SK-N-SH (cell line): Measurements from ENCODE around the gene ESPNL. TPM values are rescaled to one million over a fixed set of nuclear protein-coding genes. Genes with fewer than 3 reads are reported as not detected.

ENCODE experiments used
- CTCF ChIA-PET: fragments of 300-600, 350-600 bp; formaldehyde crosslinking; extraction: SDS; loops from one replicate; lab custom pipeline; 2021; lab: Yijun Ruan, JAX
- POLR2A ChIA-PET: fragments of 350-600 bp; sonication (Branson Sonifier 250); formaldehyde crosslinking; extraction: SDS; loops from one replicate; lab custom pipeline; 2020; ENCODE audit warnings: antibody characterized with exemption, inconsistent platforms; lab: Yijun Ruan, JAX
- DNase-seq: peaks from one replicate; pipeline ENCODE4 v3.0.0; 2012
- H2AFZ ChIP-seq: fragments of 200-600 bp; sonication (generic); 2 replicates; pipeline ENCODE4 v1.8.1; 2016; ENCODE audit warnings: antibody characterized with exemption, mild to moderate bottlenecking, low read depth
- H3F3A ChIP-seq: fragments of 200-600 bp; sonication (generic); replicated peaks from 2 replicates; pipeline ENCODE3; 2016; ENCODE audit warnings: antibody characterized with exemption, mild to moderate bottlenecking; ENCODE audit not compliant: insufficient read depth
- H3K27ac ChIP-seq, 2 experiments: fragments of 200-500 bp in 1 of 2; fragments of 200-600 bp in 1 of 2; sonication (Bioruptor generic) in 1 of 2; sonication (generic), shearing (Covaris generic) in 1 of 2; 2 replicates each; pipeline versions ENCODE4 v1.5.1 to v1.6.1; 2014 to 2016; ENCODE audit warnings: low read depth in 2 of 2, inconsistent platforms in 1 of 2, low read length in 1 of 2, mild to moderate bottlenecking in 1 of 2, mixed read lengths in 1 of 2
- H3K27me3 ChIP-seq: fragments of 200-600 bp; sonication (generic), shearing (Covaris generic); 2 replicates; pipeline ENCODE4 v1.6.1; 2016; ENCODE audit warnings: mixed run types; ENCODE audit not compliant: insufficient read depth
- H3K36me3 ChIP-seq, 2 experiments: fragments of 200-500 bp in 1 of 2; fragments of 200-600 bp in 1 of 2; sonication (Bioruptor generic) in 1 of 2; sonication (generic) in 1 of 2; replicated peaks in 1 of 2; 2 replicates each; pipeline versions ENCODE3 to v1.5.1; 2014 to 2016; ENCODE audit warnings: low read length in 1 of 2, mild to moderate bottlenecking in 1 of 2; ENCODE audit not compliant: insufficient read depth in 2 of 2, control insufficient read depth in 1 of 2
- H3K4me1 ChIP-seq, 2 experiments: fragments of 200-500 bp in 1 of 2; fragments of 200-600 bp in 1 of 2; sonication (Bioruptor generic) in 1 of 2; sonication (generic), shearing (Covaris generic) in 1 of 2; 2 replicates each; pipeline versions ENCODE4 v1.5.1 to v1.6.1; 2014 to 2016; ENCODE audit warnings: low read depth in 1 of 2, low read length in 1 of 2, mixed run types in 1 of 2; ENCODE audit not compliant: insufficient read depth in 2 of 2, control insufficient read depth in 1 of 2
- H3K4me2 ChIP-seq: fragments of 200-600 bp; sonication (generic), shearing (Covaris generic); 2 replicates; pipeline ENCODE4 v1.6.1; 2017; ENCODE audit warnings: mixed run types
- H3K4me3 ChIP-seq, 2 experiments: fragments of 200-500 bp in 1 of 2; fragments of 200-600 bp in 1 of 2; sonication (Bioruptor generic) in 1 of 2; sonication (generic), shearing (Covaris generic) in 1 of 2; 2 replicates each; pipeline versions ENCODE4 v1.5.1 to v1.8.1; 2014 to 2016; ENCODE audit warnings: low read depth in 2 of 2, inconsistent platforms in 1 of 2, low read length in 1 of 2, mild to moderate bottlenecking in 1 of 2, mixed read lengths in 1 of 2, moderate library complexity in 1 of 2
- H3K79me2 ChIP-seq: fragments of 200-600 bp; sonication (generic); 2 replicates; pipeline ENCODE4 v1.8.1; 2017; ENCODE audit warnings: mild to moderate bottlenecking; ENCODE audit not compliant: insufficient read depth
- H3K9ac ChIP-seq: fragments of 200-600 bp; sonication (generic); 2 replicates; pipeline ENCODE4 v1.6.1; 2017; ENCODE audit warnings: mixed run types
- H3K9me2 ChIP-seq: fragments of 200-600 bp; sonication (generic); 2 replicates; pipeline ENCODE4 v1.6.1; 2017; ENCODE audit warnings: mixed run types
- H3K9me3 ChIP-seq: fragments of 200-600 bp; sonication (generic); 2 replicates; pipeline ENCODE4 v1.6.1; 2017; ENCODE audit warnings: mixed run types, mild to moderate bottlenecking, moderate library complexity
- H4K20me1 ChIP-seq: fragments of 200-600 bp; sonication (generic); 2 replicates; pipeline ENCODE4 v1.6.1; 2017; ENCODE audit warnings: mild to moderate bottlenecking, mixed run types; ENCODE audit not compliant: insufficient read depth
- CTCF ChIP-seq: fragments of 200-600 bp; sonication (generic); IDR thresholded peaks from 2 replicates; pipeline ENCODE4 v1.6.1; 2017; ENCODE audit warnings: antibody characterized with exemption, mild to moderate bottlenecking, moderate library complexity
- ELF1 ChIP-seq: IDR thresholded peaks from 2 replicates; pipeline ENCODE4 v1.4.0; 2012
- EP300 ChIP-seq, 2 experiments: IDR thresholded peaks; 2 replicates each; pipeline versions ENCODE4 v1.4.0 to v1.6.1; 2012; ENCODE audit warnings: borderline replicate concordance in 1 of 2, low read depth in 1 of 2, low read length in 1 of 2
- FOXJ3 ChIP-seq: sonication (generic); formaldehyde crosslinking; IDR thresholded peaks from 2 replicates; pipeline ENCODE4 v1.5.1; 2020; ENCODE audit warnings: mild to moderate bottlenecking, missing genetic modification reagents
- GATA2 ChIP-seq: sonication (generic); formaldehyde crosslinking; IDR thresholded peaks from 2 replicates; pipeline ENCODE4 v1.5.0; 2020; ENCODE audit warnings: mild to moderate bottlenecking, missing genetic modification reagents
- IRF3 ChIP-seq: fragments of 150-350 bp; IDR thresholded peaks from 2 replicates; pipeline ENCODE4 v1.6.1; 2016; ENCODE audit warnings: mild to moderate bottlenecking, low read depth, low read length
- JUND ChIP-seq: IDR thresholded peaks from 2 replicates; pipeline ENCODE4 v1.4.0; 2012
- MAX ChIP-seq: IDR thresholded peaks from 2 replicates; pipeline ENCODE4 v1.4.0; 2012; ENCODE audit warnings: low read depth
- MEF2A ChIP-seq: IDR thresholded peaks from 2 replicates; pipeline ENCODE4 v1.4.0; 2012; ENCODE audit warnings: low read depth, borderline replicate concordance
- MXI1 ChIP-seq: IDR thresholded peaks from 2 replicates; pipeline ENCODE4 v1.6.1; 2012; ENCODE audit warnings: mild to moderate bottlenecking, low read depth, low read length, improper control_type of control experiment
- PBX3 ChIP-seq: IDR thresholded peaks from 2 replicates; pipeline ENCODE4; 2012
- RAD21 ChIP-seq: IDR thresholded peaks from 2 replicates; pipeline ENCODE4 v1.6.1; 2012; ENCODE audit warnings: mild to moderate bottlenecking, low read length
- RFX5 ChIP-seq: IDR thresholded peaks from 2 replicates; pipeline ENCODE4 v1.6.1; 2012; ENCODE audit warnings: mild to moderate bottlenecking, improper control_type of control experiment, low read length
- RXRA ChIP-seq: IDR thresholded peaks from 2 replicates; pipeline ENCODE4 v1.4.0; 2012; ENCODE audit warnings: low read depth, mild to moderate bottlenecking, borderline replicate concordance
- SIN3A ChIP-seq: IDR thresholded peaks from 2 replicates; pipeline ENCODE4 v1.6.1; 2012; ENCODE audit warnings: low read depth, mild to moderate bottlenecking, low read length, moderate library complexity, borderline replicate concordance
- SMC3 ChIP-seq: IDR thresholded peaks from 2 replicates; pipeline ENCODE4 v1.6.1; 2012; ENCODE audit warnings: low read depth, low read length, improper control_type of control experiment
- TAF1 ChIP-seq: IDR thresholded peaks from 2 replicates; pipeline ENCODE4 v1.6.1; 2012; ENCODE audit warnings: low read depth, mild to moderate bottlenecking, low read length, moderate library complexity, borderline replicate concordance
- TCF12 ChIP-seq: IDR thresholded peaks from 2 replicates; pipeline ENCODE4 v1.4.0; 2012
- USF1 ChIP-seq: IDR thresholded peaks from 2 replicates; pipeline ENCODE4 v1.4.0; 2012; ENCODE audit warnings: low read depth, borderline replicate concordance
- YY1 ChIP-seq: IDR thresholded peaks from 2 replicates; pipeline ENCODE4 v1.4.0; 2012; ENCODE audit warnings: low read depth, mild to moderate bottlenecking
- WGBS: methylation state at CpG from one replicate; pipeline ENCODE4 v1.1.6; 2017; ENCODE audit warnings: low lambda C conversion rate; 5-methylcytosine and 5-hydroxymethylcytosine counted together
- polyA plus RNA-seq, 3 experiments: library from polyadenylated mRNA; depleted of rRNA; stranded (reverse); fragments of >200 nt; gene quantifications; 2 replicates each; pipeline ENCODE4 v1.2.3, GENCODE V29; 2012

The ESPNL gene
- polyA plus RNA-seq, 1 of the 3 experiments (the other 2 are of a cell fraction): 0.05 TPM

- peaks cover 3 to 7% of the 10 kb centered on the region in 2 experiments; a peak in 2 of 4 replicates for H3K4me1 ChIP-seq
- no peaks in the 10 kb centered on the region for H3K36me3 ChIP-seq
- no peak overlapping the region for H2AFZ ChIP-seq
- H3K79me2 ChIP-seq: no peaks in the 10 kb centered on the region
- no peak overlapping the region for H3K4me2 ChIP-seq
- no peak overlapping the region for H3K4me3 ChIP-seq
- H3K27ac ChIP-seq: no peak overlapping the region; a peak in 1 of 4 replicates
- H4K20me1 ChIP-seq: no peaks in the 10 kb centered on the region
- 96% methylated on average over 4 of the region's 10 CpGs for WGBS
- H3K9me3 ChIP-seq: no peaks in the 10 kb centered on the region
- ChIA-PET POLR2A (no interaction called here), CTCF (no interaction called here)
- peak; percentile 25 for DNase-seq
- H3K27me3 ChIP-seq: no peaks in the 10 kb centered on the region
- no peaks in the 10 kb centered on the region for H3F3A ChIP-seq
- no peak for TF ChIP-seq RXRA
- TF ChIP-seq RAD21: no peak
- no peak for TF ChIP-seq USF1
- TF ChIP-seq TAF1: no peak
- TF ChIP-seq EP300 (IDR thresholded peaks at IDR 0.05; ENCODE audit: borderline replicate concordance in 1 of 2, low read depth in 1 of 2, low read length in 1 of 2): no peak
- TF ChIP-seq SMC3: no peak
- TF ChIP-seq MXI1: no peak
- TF ChIP-seq FOXJ3 (CRISPR knock-in tag): no peak
- TF ChIP-seq RFX5: no peak
- no peak for TF ChIP-seq GATA2
- no peak for TF ChIP-seq TCF12
- no peak for TF ChIP-seq PBX3
- TF ChIP-seq YY1: no peak
- H3K9me2 ChIP-seq: no peaks in the 10 kb centered on the region
- no peak overlapping the region for H3K9ac ChIP-seq
Measured at GRCh38 chr2:238099714-238100048, 459 bp upstream of the ESPNL start.

- H3K4me2 ChIP-seq: no peak overlapping the region
- peak; percentile 36 for DNase-seq
- H2AFZ ChIP-seq: no peak overlapping the region
- no peaks in the 10 kb centered on the region for H3K79me2 ChIP-seq
- ChIA-PET CTCF (interaction anchor here (0.6 to 1.2 kb wide), 5 partner anchors 15 to 243 kb away, joined by 3 to 5 read pairs (median 4); no protein-coding TSS in a partner anchor), POLR2A (no interaction called here)
- H3K4me1 ChIP-seq: peaks cover 3 to 10% of the 10 kb centered on the region in 2 experiments; a peak in 2 of 4 replicates
- 81% methylated on average over 13 of the region's 28 CpGs for WGBS
- no peaks in the 10 kb centered on the region for H3K36me3 ChIP-seq
- H3F3A ChIP-seq: no peaks in the 10 kb centered on the region
- H3K27ac ChIP-seq: no peak overlapping the region
- TF ChIP-seq MAX (no peak), USF1 (no peak), MEF2A (no peak), JUND (no peak), IRF3 (no peak), SIN3A (no peak), TCF12 (no peak), ELF1 (no peak), CTCF (no peak)
- no peak overlapping the region for H3K9ac ChIP-seq
- no peaks in the 10 kb centered on the region for H3K27me3 ChIP-seq
- no peaks in the 10 kb centered on the region for H4K20me1 ChIP-seq
- no peaks in the 10 kb centered on the region for H3K9me3 ChIP-seq
- H3K4me3 ChIP-seq: no peak overlapping the region
- no peaks in the 10 kb centered on the region for H3K9me2 ChIP-seq
Measured at GRCh38 chr2:238100821-238101771, 956 bp downstream of the ESPNL start.
